ENCODE measurements around the gene CRELD1.

DNA sequence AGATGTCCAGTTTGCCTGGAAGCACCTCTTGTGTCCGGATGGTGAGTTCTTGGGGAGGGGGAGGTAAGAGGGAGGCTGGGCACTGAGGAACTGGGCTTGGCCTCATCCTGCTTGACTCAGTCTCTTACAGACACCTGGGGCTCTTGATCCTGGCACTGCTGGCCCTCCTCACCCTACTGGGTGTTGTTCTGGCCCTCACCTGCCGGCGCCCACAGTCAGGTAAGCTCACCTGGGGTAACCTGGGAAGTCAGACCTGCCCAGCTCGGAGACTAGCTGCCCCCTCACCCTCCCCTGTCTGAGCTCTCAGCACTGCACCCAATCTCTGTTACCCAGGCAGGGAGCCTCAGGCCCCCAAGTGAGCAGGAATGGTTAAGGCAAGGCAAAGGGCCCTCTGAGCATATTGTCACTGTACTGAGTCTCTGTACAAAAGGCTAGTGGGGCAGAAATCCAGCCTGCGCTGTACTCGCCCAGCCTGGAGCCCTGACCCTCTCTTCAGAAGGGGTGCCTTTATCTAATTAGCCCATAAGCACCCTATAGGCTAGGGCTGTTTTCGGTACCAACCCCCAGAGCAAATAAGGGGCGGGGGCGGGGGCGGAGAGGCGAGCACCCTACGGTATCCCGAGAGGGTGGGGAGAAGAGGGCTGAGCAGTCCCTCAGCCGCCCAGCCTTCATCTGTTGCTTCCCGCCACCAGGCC lies 18.9 kb upstream of the CRELD1 start:
- TF ChIP-seq POLR2A (IDR thresholded peaks at IDR 0.05) = no peak
- TF ChIP-seq, protein P1, sequence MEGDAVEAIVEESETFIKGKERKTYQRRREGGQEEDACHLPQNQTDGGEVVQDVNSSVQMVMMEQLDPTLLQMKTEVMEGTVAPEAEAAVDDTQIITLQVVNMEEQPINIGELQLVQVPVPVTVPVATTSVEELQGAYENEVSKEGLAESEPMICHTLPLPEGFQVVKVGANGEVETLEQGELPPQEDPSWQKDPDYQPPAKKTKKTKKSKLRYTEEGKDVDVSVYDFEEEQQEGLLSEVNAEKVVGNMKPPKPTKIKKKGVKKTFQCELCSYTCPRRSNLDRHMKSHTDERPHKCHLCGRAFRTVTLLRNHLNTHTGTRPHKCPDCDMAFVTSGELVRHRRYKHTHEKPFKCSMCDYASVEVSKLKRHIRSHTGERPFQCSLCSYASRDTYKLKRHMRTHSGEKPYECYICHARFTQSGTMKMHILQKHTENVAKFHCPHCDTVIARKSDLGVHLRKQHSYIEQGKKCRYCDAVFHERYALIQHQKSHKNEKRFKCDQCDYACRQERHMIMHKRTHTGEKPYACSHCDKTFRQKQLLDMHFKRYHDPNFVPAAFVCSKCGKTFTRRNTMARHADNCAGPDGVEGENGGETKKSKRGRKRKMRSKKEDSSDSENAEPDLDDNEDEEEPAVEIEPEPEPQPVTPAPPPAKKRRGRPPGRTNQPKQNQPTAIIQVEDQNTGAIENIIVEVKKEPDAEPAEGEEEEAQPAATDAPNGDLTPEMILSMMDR (IDR thresholded peaks at IDR 0.05) = no peak
